ENCODE results near the gene PAQR5.

GRCh38 chr15:69390575-69390974, 91.9 kb downstream of the PAQR5 start:
- TF ChIP-seq POLR2A (IDR thresholded peaks at IDR 0.05; ENCODE audit: low read depth, low read length), result no peak
- no peak for TF ChIP-seq POLR2AphosphoS5 (IDR thresholded peaks at IDR 0.05; ENCODE audit: low read depth, low read length)
- TF ChIP-seq TAF1 (IDR thresholded peaks at IDR 0.05; ENCODE audit: borderline replicate concordance, low read depth, low read length), result no peak
